Activated CD4-positive, alpha-beta T cell treated with anti-CD3 and anti-CD28 coated beads, Interleukin-2, amount 10 ng/mL, durations not matched to agents 7 days and 5 days (primary cell): ENCODE results near the gene TXNDC8. TPM values are rescaled to one million over a fixed set of nuclear protein-coding genes. Genes with fewer than 3 reads are reported as not detected.

Experiments used
- CTCF ChIA-PET: fragments of 350-600 bp; sonication (Branson Sonifier 250); formaldehyde crosslinking; loops from one replicate; lab custom pipeline; 2021; ENCODE audit warnings: antibody characterized with exemption; lab: Charles Lee
- POLR2A ChIA-PET: fragments of 350-600 bp; sonication (Branson Sonifier 250); formaldehyde crosslinking; loops from one replicate; lab custom pipeline; 2021; ENCODE audit warnings: antibody characterized with exemption; lab: Charles Lee
- DNase-seq: peaks from one replicate; pipeline ENCODE4 v3.0.0-alpha.2; 2020
- H3K27ac Mint-ChIP-seq: one replicate; pipeline ENCODE4 v1.8.0; 2021; ENCODE audit warnings: mild to moderate bottlenecking, moderate library complexity, mixed read lengths
- H3K27me3 Mint-ChIP-seq: one replicate; pipeline ENCODE4 v1.8.0; 2021; ENCODE audit warnings: mixed read lengths
- H3K36me3 Mint-ChIP-seq: one replicate; pipeline ENCODE4 v1.8.0; 2021; ENCODE audit warnings: low read depth, mixed read lengths
- H3K4me1 Mint-ChIP-seq: one replicate; pipeline ENCODE4 v1.8.0; 2021; ENCODE audit warnings: mixed read lengths
- H3K4me3 Mint-ChIP-seq: one replicate; pipeline ENCODE4 v1.8.0; 2021; ENCODE audit warnings: mild to moderate bottlenecking, moderate library complexity, mixed read lengths
- H3K9me3 Mint-ChIP-seq: one replicate; pipeline ENCODE4 v1.8.0; 2021; ENCODE audit warnings: mixed read lengths
- total RNA-seq, 2 experiments: library from RNA; stranded (reverse); gene quantifications; one replicate each; pipeline ENCODE4 v1.2.3, GENCODE V29; 2021

TXNDC8 gene
- total RNA-seq, 2 experiments from 2014 or later: not detected

DNA sequence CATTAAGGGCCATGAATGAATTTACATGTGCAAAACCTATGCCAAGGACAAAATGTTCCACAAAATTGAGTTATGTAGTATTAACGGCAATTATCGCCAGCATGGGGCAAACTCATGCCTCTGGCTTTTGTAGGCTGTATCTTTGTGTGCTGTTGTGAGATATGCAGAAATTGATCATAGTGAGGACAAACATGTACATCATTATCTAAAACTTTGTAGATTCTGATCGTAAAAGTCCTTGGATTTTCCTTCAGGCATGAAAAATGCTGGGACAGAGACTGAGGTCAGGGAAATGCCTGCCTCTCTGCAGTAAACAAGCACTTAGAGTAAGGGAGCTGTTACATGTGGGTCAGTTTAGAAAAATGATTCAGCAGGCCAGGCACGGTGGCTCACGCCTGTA is 5.9 kb upstream of the TXNDC8 start:
- no peak overlapping the region for H3K4me3 Mint-ChIP-seq
- H3K27me3 Mint-ChIP-seq: no peaks in the 10 kb centered on the region
- H3K9me3 Mint-ChIP-seq: no peaks in the 10 kb centered on the region
- CTCF ChIA-PET: no interaction called here
- H3K36me3 Mint-ChIP-seq: no peaks in the 10 kb centered on the region
- no peak for DNase-seq
- H3K4me1 Mint-ChIP-seq: no peaks in the 10 kb centered on the region
- no peak overlapping the region for H3K27ac Mint-ChIP-seq
- POLR2A ChIA-PET: no interaction called here

DNA sequence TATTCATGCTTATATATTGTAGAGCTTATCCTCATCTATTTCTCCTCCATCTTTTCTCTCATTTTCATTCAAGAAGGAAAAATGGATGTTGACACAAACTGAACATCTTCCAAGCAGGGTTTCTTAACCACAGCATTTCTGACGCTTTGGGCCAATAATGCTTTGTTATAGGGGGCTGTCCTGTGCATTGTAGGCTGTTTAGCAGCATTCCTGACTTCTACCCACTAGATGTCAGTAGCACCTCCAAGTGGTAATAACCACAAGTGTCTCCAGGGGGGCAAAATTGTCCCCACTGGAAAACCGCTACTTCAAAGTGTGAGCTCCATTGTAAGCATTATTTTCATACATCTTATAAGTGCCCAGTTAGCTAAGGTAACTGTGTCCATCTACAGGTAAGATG is 2.6 kb upstream of the TXNDC8 start:
- H3K4me3 Mint-ChIP-seq: no peak overlapping the region
- H3K9me3 Mint-ChIP-seq: no peaks in the 10 kb centered on the region
- H3K27me3 Mint-ChIP-seq: no peaks in the 10 kb centered on the region
- no peak overlapping the region for H3K27ac Mint-ChIP-seq
- POLR2A ChIA-PET: no interaction called here
- no peaks in the 10 kb centered on the region for H3K4me1 Mint-ChIP-seq
- no peak for DNase-seq
- H3K36me3 Mint-ChIP-seq: no peaks in the 10 kb centered on the region
- CTCF ChIA-PET: no interaction called here

DNA sequence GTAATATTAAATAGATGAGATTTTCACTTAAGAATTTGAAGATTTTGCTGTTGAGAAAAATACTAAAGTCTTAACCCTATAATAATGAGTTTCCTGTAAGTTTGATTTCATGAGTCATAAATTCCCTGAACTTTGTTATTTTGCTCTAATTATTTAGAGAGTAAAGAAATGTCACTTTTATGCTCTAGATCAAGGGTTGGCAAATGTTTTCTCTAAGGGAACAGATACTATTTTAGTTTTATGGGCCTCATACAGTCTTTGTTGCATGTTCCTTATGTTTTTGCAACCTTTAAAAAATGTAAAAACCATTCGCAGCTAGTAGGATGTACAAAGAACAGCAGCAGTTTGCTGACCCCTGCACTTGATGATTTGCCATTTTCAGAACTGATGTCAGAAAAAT is 480 bp upstream of the TXNDC8 start:
- Mint-ChIP-seq H3K27ac (no peak overlapping the region), H3K4me1 (peaks cover 4% of the 10 kb centered on the region), H3K27me3 (no peaks in the 10 kb centered on the region), H3K4me3 (no peak overlapping the region), H3K36me3 (no peaks in the 10 kb centered on the region), H3K9me3 (no peaks in the 10 kb centered on the region)
- CTCF ChIA-PET: no interaction called here
- POLR2A ChIA-PET: no interaction called here
- DNase-seq: no peak

DNA sequence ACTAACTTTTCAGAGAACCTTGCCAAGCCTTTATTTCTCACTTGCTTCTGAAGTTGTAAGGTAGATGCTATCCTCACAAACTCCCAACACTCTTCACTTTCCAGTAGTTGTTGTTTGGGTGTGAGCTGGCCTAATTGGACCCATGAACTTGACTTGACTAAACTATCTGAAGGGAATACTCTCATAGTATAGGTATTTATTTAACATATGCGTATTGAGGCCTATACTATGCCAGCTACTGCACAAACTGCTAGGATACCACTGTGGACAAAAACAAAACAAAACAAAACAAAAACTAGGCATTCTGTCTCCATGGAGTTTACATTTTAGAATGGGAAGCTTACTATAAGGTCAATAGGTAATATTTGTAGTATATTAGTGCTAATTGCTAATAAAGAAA is 1.3 kb downstream of the TXNDC8 start:
- H3K27me3 Mint-ChIP-seq: peaks cover 4% of the 10 kb centered on the region
- H3K27ac Mint-ChIP-seq: no peak overlapping the region
- CTCF ChIA-PET: no interaction called here
- no peak for DNase-seq
- H3K36me3 Mint-ChIP-seq: no peaks in the 10 kb centered on the region
- H3K4me1 Mint-ChIP-seq: peaks cover 4% of the 10 kb centered on the region
- POLR2A ChIA-PET: no interaction called here
- H3K9me3 Mint-ChIP-seq: no peaks in the 10 kb centered on the region
- no peak overlapping the region for H3K4me3 Mint-ChIP-seq

DNA sequence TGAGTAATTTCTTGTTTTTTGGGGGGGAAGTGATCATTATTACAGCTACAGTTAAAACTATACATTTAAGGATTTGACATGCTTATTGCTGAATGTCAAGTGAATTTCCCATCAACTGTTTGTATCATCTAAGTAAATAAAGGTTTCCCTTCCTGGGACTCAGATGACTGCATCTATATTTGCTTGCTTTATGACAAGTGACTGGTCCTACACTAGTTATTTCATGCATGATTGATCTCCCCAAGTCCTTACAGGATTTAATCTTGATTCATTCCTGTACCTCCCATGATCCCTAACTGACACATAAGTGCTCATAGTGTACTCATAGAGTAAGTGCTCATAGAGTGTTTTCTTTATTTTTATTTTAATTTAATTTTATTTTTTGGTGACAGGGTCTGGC is 2.8 kb downstream of the TXNDC8 start:
- ChIA-PET POLR2A (no interaction called here), CTCF (interaction anchor here (0.6 kb wide), 1 partner anchor 175 kb away, joined by 3 read pairs; no protein-coding TSS in a partner anchor)

DNA sequence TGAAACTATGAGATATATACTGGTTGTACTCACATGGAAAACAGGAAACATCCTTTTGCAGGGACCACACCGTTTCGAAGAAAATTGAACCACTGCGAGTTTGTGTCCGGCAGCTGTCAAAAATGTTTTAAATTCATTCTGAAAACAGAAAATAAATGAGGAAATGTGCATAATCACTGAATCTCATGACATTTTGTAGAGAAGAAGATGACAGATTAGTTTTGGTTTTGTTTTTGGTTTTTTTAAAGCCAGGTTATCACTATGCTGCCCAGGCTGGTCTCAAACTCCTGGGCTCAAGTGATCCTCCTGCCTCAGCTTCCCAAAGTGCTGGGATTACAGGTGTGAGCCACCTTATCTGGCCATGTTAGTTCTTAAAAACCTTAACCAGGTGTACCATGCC is 3.5 kb downstream of the TXNDC8 start:
- H3K9me3 Mint-ChIP-seq: no peaks in the 10 kb centered on the region

More for the DNA sequence above, 2.8 kb downstream of the TXNDC8 start:
- H3K9me3 Mint-ChIP-seq: no peaks in the 10 kb centered on the region
- peaks cover 4% of the 10 kb centered on the region for H3K27me3 Mint-ChIP-seq
- peaks cover 9% of the 10 kb centered on the region for H3K4me1 Mint-ChIP-seq
- H3K27ac Mint-ChIP-seq: no peak overlapping the region
- H3K4me3 Mint-ChIP-seq: no peak overlapping the region
- DNase-seq: no peak
- H3K36me3 Mint-ChIP-seq: no peaks in the 10 kb centered on the region

DNA sequence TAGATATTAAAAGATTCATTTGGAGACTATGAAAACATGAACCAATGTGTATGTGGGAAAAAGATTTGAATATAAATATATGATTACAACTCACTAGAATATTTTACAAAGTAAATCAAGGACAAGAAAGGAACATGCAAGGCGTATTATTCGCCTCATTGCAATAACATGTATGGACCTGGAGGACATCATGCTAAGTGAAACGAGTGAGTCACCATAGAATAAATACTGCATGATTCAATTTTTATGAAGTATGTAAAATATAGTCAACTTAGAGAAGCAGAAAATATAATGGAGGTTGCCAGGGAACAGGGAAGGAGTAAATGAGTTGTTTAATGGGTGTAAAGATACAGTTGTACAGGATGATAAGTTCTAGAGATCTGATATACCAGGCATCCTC is 4.9 kb downstream of the TXNDC8 start:
- no peak for DNase-seq
- H3K36me3 Mint-ChIP-seq: no peaks in the 10 kb centered on the region
- ChIA-PET CTCF (no interaction called here), POLR2A (no interaction called here)
- H3K27ac Mint-ChIP-seq: no peak overlapping the region
- H3K4me3 Mint-ChIP-seq: no peak overlapping the region
- peaks cover 4% of the 10 kb centered on the region for H3K27me3 Mint-ChIP-seq
- peaks cover 11% of the 10 kb centered on the region for H3K4me1 Mint-ChIP-seq
- H3K9me3 Mint-ChIP-seq: no peaks in the 10 kb centered on the region

More for the DNA sequence above, 3.5 kb downstream of the TXNDC8 start:
- Mint-ChIP-seq H3K36me3 (no peaks in the 10 kb centered on the region), H3K4me3 (no peak overlapping the region), H3K27ac (no peak overlapping the region), H3K4me1 (peaks cover 11% of the 10 kb centered on the region), H3K27me3 (peaks cover 4% of the 10 kb centered on the region)
- ChIA-PET CTCF (no interaction called here), POLR2A (no interaction called here)
- DNase-seq: no peak

DNA sequence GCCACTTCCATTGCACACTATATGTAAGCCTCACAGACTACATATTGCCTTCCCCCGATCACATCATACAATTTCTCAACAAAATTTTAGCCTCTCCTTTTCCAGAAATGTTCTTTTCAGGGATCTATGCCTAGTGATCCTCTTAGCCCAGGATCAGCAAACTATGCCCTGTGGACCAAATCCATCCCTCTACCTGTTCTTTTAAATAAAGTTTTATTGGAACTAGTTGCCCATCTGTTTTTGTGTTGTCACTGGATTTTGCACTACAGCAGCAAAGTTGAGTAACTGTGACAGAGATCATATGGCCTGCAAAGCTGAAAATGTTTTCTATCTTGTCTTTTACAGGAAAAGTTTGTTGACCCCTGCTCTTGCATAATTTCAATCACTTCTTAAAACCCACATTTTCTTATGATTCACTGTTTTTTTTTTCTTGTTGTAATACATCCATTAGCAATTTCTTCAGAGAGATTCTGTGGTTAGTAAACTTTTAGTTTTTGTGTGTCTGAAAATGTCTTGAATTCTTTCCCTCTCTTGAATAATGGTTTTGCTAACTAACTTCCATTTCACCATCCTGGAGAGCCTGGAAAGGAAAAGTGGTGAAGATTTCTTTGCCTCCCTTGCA is 7.1 kb downstream of the TXNDC8 start:
- no peak overlapping the region for H3K4me3 Mint-ChIP-seq
- CTCF ChIA-PET: no interaction called here
- no peaks in the 10 kb centered on the region for H3K9me3 Mint-ChIP-seq
- no peaks in the 10 kb centered on the region for H3K36me3 Mint-ChIP-seq
- POLR2A ChIA-PET: no interaction called here
- no peak overlapping the region for H3K27ac Mint-ChIP-seq
- peaks cover 4% of the 10 kb centered on the region for H3K27me3 Mint-ChIP-seq
- no peak for DNase-seq
- H3K4me1 Mint-ChIP-seq: peaks cover 11% of the 10 kb centered on the region

DNA sequence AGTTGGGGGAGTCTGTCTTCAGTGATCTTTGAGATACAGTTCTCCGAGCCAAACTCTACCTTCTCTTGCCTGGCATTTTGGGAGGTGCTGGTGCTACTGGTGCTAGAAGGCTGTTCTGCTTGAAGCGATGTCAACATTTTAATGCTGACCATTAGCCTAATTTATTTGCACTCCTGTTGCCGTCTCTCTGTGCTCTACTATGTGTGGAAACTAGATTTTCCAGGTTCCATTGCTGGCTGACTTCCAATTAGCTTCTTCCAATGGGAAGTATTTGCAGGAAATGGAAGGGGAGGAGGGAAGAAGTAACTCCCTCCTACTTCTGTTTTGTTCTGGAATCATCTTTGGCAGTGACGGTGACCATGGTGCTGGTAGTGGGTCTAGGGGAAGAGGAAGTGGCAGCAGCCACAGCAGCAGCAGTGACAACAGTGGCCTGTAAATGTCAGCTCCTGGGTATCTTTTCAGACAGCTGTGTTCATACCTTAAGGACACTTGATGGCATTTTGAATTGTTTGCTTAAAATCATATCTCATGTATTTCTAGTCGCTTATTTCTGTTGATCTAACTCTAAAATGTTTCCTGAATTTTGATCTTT is 7.9 kb downstream of the TXNDC8 start:
- no peaks in the 10 kb centered on the region for H3K36me3 Mint-ChIP-seq
- DNase-seq: no peak
- peaks cover 4% of the 10 kb centered on the region for H3K27me3 Mint-ChIP-seq
- H3K27ac Mint-ChIP-seq: no peak overlapping the region
- H3K4me3 Mint-ChIP-seq: no peak overlapping the region
- H3K4me1 Mint-ChIP-seq: peaks cover 11% of the 10 kb centered on the region
- CTCF ChIA-PET: no interaction called here
- H3K9me3 Mint-ChIP-seq: no peaks in the 10 kb centered on the region
- POLR2A ChIA-PET: no interaction called here

DNA sequence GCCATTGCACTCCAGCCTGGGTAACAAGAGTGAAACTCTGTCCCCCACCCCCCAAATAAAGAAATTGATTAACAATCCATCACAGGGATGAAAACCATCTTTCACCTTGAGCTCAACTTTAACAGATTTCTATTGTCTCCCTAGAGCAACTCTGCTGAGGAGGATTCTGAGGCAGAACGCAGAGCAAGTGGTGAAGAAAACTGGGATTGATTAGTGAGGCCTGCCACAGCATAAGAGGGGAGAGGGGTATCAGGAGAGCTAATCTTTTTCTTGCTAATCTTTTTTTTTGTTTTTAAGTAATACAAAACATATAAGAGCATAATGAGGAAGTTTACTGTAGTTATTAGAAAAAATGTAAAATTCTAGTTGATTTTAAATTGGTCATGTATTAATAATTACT is 8.9 kb downstream of the TXNDC8 start:
- DNase-seq: no peak
- Mint-ChIP-seq H3K27ac (no peak overlapping the region), H3K4me1 (peaks cover 6% of the 10 kb centered on the region), H3K4me3 (no peak overlapping the region), H3K36me3 (no peaks in the 10 kb centered on the region), H3K27me3 (peaks cover 4% of the 10 kb centered on the region), H3K9me3 (no peaks in the 10 kb centered on the region)
- ChIA-PET POLR2A (no interaction called here), CTCF (no interaction called here)

DNA sequence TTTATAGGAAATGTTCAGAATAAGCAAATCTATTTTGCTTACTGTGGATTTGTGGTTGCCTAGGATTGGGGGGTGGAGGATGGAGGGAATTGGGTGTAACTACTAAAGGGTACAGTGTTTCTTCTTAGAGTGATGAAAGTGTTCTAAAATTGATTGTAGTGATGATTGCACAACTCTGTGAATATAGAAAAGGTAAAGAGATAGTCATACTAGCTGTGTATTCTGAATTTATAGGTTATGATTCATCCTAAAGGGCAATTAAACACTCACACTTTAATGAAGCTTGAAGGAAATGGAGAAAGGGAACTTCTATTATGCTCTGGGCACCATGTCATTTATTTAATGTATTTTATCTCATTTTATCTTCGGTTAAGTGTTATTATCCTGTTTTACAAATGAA is 9.9 kb downstream of the TXNDC8 start:
- H3K36me3 Mint-ChIP-seq: no peaks in the 10 kb centered on the region
- no peak overlapping the region for H3K4me3 Mint-ChIP-seq
- H3K4me1 Mint-ChIP-seq: peaks cover 6% of the 10 kb centered on the region
- H3K9me3 Mint-ChIP-seq: no peaks in the 10 kb centered on the region
- no peak for DNase-seq
- H3K27ac Mint-ChIP-seq: no peak overlapping the region
- peaks cover 6% of the 10 kb centered on the region for H3K27me3 Mint-ChIP-seq
- ChIA-PET POLR2A (no interaction called here), CTCF (no interaction called here)

DNA sequence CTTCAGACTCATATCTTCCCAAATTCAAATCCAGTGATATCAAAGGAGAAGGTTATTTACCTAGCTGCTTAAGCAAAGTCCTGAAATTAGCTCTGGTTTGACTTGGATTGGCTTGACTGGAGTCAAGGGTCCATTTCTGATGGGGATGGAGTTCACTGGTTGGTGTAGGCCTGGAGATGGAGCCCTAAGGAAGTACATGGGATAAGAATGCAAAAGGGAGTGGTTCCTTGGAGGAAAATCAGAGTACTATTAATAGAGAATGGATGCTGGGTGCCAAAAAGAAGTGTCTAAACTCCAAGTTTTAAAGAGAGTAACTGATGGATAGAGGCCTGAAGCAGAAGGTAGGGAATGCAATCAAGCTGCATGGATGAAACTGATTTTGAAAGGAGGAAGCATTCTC is 13.8 kb downstream of the TXNDC8 start:
- Mint-ChIP-seq H3K27me3 (peaks cover 15% of the 10 kb centered on the region), H3K9me3 (no peaks in the 10 kb centered on the region), H3K27ac (no peak overlapping the region), H3K4me3 (no peak overlapping the region), H3K36me3 (no peaks in the 10 kb centered on the region), H3K4me1 (no peaks in the 10 kb centered on the region)
- POLR2A ChIA-PET: no interaction called here
- CTCF ChIA-PET: interaction anchor here (0.9 kb wide), 1 partner anchor 67 kb away, joined by 5 read pairs; the partner anchor contains the start of gene TXN
- DNase-seq: no peak

DNA sequence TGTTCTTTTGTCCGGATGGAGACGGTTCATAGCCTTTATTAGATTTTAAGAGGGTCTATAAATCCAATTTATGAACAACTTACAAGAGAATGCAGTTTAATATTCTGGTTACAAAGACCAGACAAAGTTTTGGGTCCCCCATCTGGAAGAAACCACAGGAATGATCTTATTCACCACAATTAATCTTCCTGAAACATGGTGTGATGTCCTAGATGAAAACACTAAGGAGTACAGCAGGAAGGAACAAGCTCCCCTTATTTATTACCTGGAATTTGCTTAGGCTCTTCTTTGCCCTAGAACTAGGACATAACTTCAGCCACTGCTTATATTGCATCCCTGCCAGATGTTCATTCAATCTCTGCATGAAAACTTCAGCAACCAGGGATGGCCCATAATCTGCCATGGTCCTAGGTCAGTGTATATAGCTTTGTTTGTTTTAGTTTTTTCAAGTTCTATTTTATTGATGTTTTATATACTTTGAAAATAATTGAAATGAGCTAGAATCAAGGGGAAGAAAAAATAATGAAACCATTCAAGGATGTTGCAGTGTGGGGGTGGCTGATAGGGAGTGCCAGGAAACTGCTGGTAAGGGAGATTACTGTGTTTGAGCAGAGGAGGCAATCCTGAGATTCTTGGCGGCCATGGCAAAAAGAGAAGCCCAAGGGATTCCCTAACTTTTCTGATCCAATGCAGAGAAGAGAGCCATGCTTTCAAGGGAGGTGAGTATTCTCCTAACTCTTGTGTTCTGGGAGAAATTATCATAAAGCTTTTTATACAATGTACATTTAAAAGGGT is 16.8 kb downstream of the TXNDC8 start:
- Mint-ChIP-seq H3K4me3 (no peak overlapping the region), H3K4me1 (peaks cover 8% of the 10 kb centered on the region), H3K27ac (no peak overlapping the region), H3K27me3 (peaks cover 15% of the 10 kb centered on the region), H3K9me3 (no peaks in the 10 kb centered on the region), H3K36me3 (no peaks in the 10 kb centered on the region)
- DNase-seq: no peak
- CTCF ChIA-PET: interaction anchor here (1.0 kb wide), 1 partner anchor 46 kb away, joined by 3 read pairs; no protein-coding TSS in a partner anchor
- POLR2A ChIA-PET: no interaction called here
